Suprapubic skin (tissue), 4 donors: ENCODE measurements around the gene SLC6A1. TPM values are rescaled to one million over a fixed set of nuclear protein-coding genes. Genes with fewer than 3 reads are reported as not detected.
"Not testable (repeated sequence)": the region's sequence is repeated elsewhere in the genome, so short reads cannot be mapped to it uniquely, and the experiment has no call there.

Experiments
- DNase-seq, 2 donors: peaks; one replicate each; pipeline ENCODE4 v3.0.0-alpha.2; 2019; ENCODE audit warnings: low spot score in 2 of 2
- H3K27ac ChIP-seq: fragments of 200-600 bp; sonication (generic); one replicate; pipeline ENCODE4 v1.5.1; 2019
- H3K27me3 ChIP-seq: fragments of 200-600 bp; sonication (generic); one replicate; pipeline ENCODE4 v1.5.1; 2019
- H3K36me3 ChIP-seq: fragments of 200-600 bp; sonication (generic); one replicate; pipeline ENCODE4 v1.5.1; 2019
- H3K4me1 ChIP-seq: fragments of 200-600 bp; sonication (generic); one replicate; pipeline ENCODE4 v1.5.1; 2019
- H3K4me3 ChIP-seq: fragments of 200-600 bp; sonication (generic); one replicate; pipeline ENCODE4 v1.5.1; 2019; ENCODE audit warnings: mild to moderate bottlenecking
- H3K9me3 ChIP-seq: fragments of 200-600 bp; sonication (generic); one replicate; pipeline ENCODE4 v1.5.1; 2019
- CTCF ChIP-seq, 2 donors: fragments of 200-600 bp in 1 of 2; fragments of 450-650 bp in 1 of 2; sonication (generic) in 1 of 2; IDR thresholded peaks; one replicate each; pipeline ENCODE4 v1.5.1; 2016 to 2019; ENCODE audit warnings: antibody characterized with exemption in 2 of 2, mild to moderate bottlenecking in 1 of 2, moderate library complexity in 1 of 2
- EP300 ChIP-seq: sonication (generic); formaldehyde crosslinking; IDR thresholded peaks from one replicate; pipeline ENCODE4 v1.6.1; 2017; ENCODE audit warnings: antibody characterized with exemption
- POLR2A ChIP-seq, 2 donors: fragments of 450-650 bp; IDR thresholded peaks; one replicate each; pipeline ENCODE4 v1.6.1; 2017; ENCODE audit warnings: antibody characterized with exemption in 2 of 2, mild to moderate bottlenecking in 2 of 2, moderate library complexity in 2 of 2
- POLR2AphosphoS5 ChIP-seq, 3 donors: sonication (generic); formaldehyde crosslinking; IDR thresholded peaks; one replicate each; pipeline ENCODE4 v1.6.1; 2017; ENCODE audit warnings: antibody characterized with exemption in 3 of 3
- WGBS: methylation state at CpG from one replicate; pipeline ENCODE4 v1.1.5; 2018; 5-methylcytosine and 5-hydroxymethylcytosine counted together
- total RNA-seq, 4 donors: library from RNA; depleted of rRNA; stranded (reverse); fragments of >200 nt; gene quantifications; one replicate each; pipeline ENCODE4 v1.1.0, GENCODE V29; 2016

The SLC6A1 gene
- total RNA-seq, 4 donors from 2014 or later = 0.96 to 13.0 (median 4.3) TPM

- Histone ChIP-seq H3K9me3 (no peaks in the 10 kb centered on the region), H3K27ac (no peak overlapping the region), H3K27me3 (peaks cover 27% of the 10 kb centered on the region), H3K36me3 (no peaks in the 10 kb centered on the region), H3K4me1 (peaks cover 9% of the 10 kb centered on the region), H3K4me3 (no peak overlapping the region)
- 26% methylated on average over 13 of the region's 14 CpGs for WGBS
- TF ChIP-seq EP300 (no peak), POLR2AphosphoS5 (IDR thresholded peaks at IDR 0.05) (no peak), POLR2A (IDR thresholded peaks at IDR 0.05) (no peak), CTCF (IDR thresholded peaks at IDR 0.05) (peak; percentile 57 to 77)
- peak in 1 of 2 donors; percentile 71 for DNase-seq
Observed at GRCh38 chr3:11059090-11059798, 66.7 kb downstream of the SLC6A1 start.

- no peaks in the 10 kb centered on the region for H3K36me3 ChIP-seq
- H3K27ac ChIP-seq = no peak overlapping the region
- H3K27me3 ChIP-seq = peaks cover 27% of the 10 kb centered on the region
- no peak for DNase-seq
- TF ChIP-seq EP300 (no peak), CTCF (IDR thresholded peaks at IDR 0.05) (no peak), POLR2AphosphoS5 (IDR thresholded peaks at IDR 0.05) (no peak), POLR2A (IDR thresholded peaks at IDR 0.05) (no peak)
- H3K4me3 ChIP-seq = no peak overlapping the region
- peaks cover 3% of the 10 kb centered on the region for H3K9me3 ChIP-seq
- peaks cover 9% of the 10 kb centered on the region for H3K4me1 ChIP-seq
Observed at GRCh38 chr3:11059799-11060115, 67.2 kb downstream of the SLC6A1 start.

- Histone ChIP-seq H3K4me3 (peak overlapping the region; percentile 20), H3K9me3 (peaks cover 3% of the 10 kb centered on the region), H3K36me3 (no peaks in the 10 kb centered on the region), H3K27ac (no peak overlapping the region), H3K4me1 (peaks cover 9% of the 10 kb centered on the region), H3K27me3 (peaks cover 25% of the 10 kb centered on the region)
- WGBS = 27% methylated on average over 13 of the region's 35 CpGs
- DNase-seq = peak in 1 of 2 donors; percentile 82
- TF ChIP-seq POLR2AphosphoS5 (IDR thresholded peaks at IDR 0.05) (no peak), CTCF (IDR thresholded peaks at IDR 0.05) (peak; percentile 45 to 84), EP300 (no peak), POLR2A (IDR thresholded peaks at IDR 0.05) (no peak)
Observed at GRCh38 chr3:11060500-11061251, 68.1 kb downstream of the SLC6A1 start.

GRCh38 chr3:11061268-11061871 lies 68.8 kb downstream of the SLC6A1 start:
- not testable (repeated sequence) for H3K4me3 ChIP-seq, H3K9me3 ChIP-seq, H3K4me1 ChIP-seq, H3K27ac ChIP-seq, H3K36me3 ChIP-seq
- WGBS = 95% methylated on average over 4 of the region's 41 CpGs
- DNase-seq = peak; percentile 51 to 59
- H3K27me3 ChIP-seq = peaks cover 20% of the 10 kb centered on the region

GRCh38 chr3:11062704-11063103 lies 70.2 kb downstream of the SLC6A1 start:
- Histone ChIP-seq H3K36me3 (no peaks in the 10 kb centered on the region), H3K4me3 (no peak overlapping the region), H3K9me3 (peaks cover 3% of the 10 kb centered on the region), H3K4me1 (peaks cover 9% of the 10 kb centered on the region), H3K27ac (no peak overlapping the region), H3K27me3 (peaks cover 18% of the 10 kb centered on the region)
- DNase-seq = peak in 1 of 2 donors; percentile 61
- TF ChIP-seq POLR2AphosphoS5 (IDR thresholded peaks at IDR 0.05) (no peak), CTCF (IDR thresholded peaks at IDR 0.05) (no peak), POLR2A (IDR thresholded peaks at IDR 0.05) (no peak), EP300 (no peak)
- 84% methylated on average over 7 of the region's 7 CpGs for WGBS
